Activated B cell treated with CpG ODN at 0.5 μM for 24 hours (primary cell): ENCODE data around the gene DRAM2. TPM values are rescaled to one million over a fixed set of nuclear protein-coding genes. Genes with fewer than 3 reads are reported as not detected.

Experiments
- ATAC-seq: fragments of 200-7000 bp; cut with Tn5 transposase; one replicate; pipeline ENCODE4 v1.10.0; 2021; ENCODE audit warnings: low read depth, mild to moderate bottlenecking, moderate library complexity
- CTCF ChIA-PET: fragments of 350-600 bp; sonication (Branson Sonifier 250); formaldehyde crosslinking; loops from one replicate; lab custom pipeline; 2021; ENCODE audit warnings: antibody characterized with exemption; lab: Charles Lee
- POLR2A ChIA-PET: fragments of 350-600 bp; sonication (Branson Sonifier 250); formaldehyde crosslinking; loops from one replicate; lab custom pipeline; 2021; ENCODE audit warnings: antibody characterized with exemption; lab: Charles Lee
- DNase-seq: peaks from one replicate; pipeline ENCODE4 v3.0.0; 2022
- H3K27ac Mint-ChIP-seq: one replicate; pipeline ENCODE4 v1.8.0; 2020; ENCODE audit warnings: mixed read lengths
- H3K27me3 Mint-ChIP-seq: one replicate; pipeline ENCODE4 v1.8.0; 2021; ENCODE audit warnings: mixed read lengths
- H3K36me3 Mint-ChIP-seq: one replicate; pipeline ENCODE4 v1.8.0; 2021; ENCODE audit warnings: low read depth, mixed read lengths
- H3K4me1 Mint-ChIP-seq: one replicate; pipeline ENCODE4 v1.8.0; 2021; ENCODE audit warnings: mixed read lengths
- H3K4me3 Mint-ChIP-seq: one replicate; pipeline ENCODE4 v1.8.0; 2020; ENCODE audit warnings: mild to moderate bottlenecking, mixed read lengths
- H3K9me3 Mint-ChIP-seq: one replicate; pipeline ENCODE4 v1.8.0; 2020; ENCODE audit warnings: mixed read lengths
- intact Hi-C: fragments of 100-400 bp; cut with micrococcal nuclease; formaldehyde crosslinking; loops from one replicate; pipeline ENCODE4 v1.15.1; 2024
- total RNA-seq: library from RNA; stranded (reverse); gene quantifications from 2 replicates; pipeline ENCODE4 v1.2.3, GENCODE V29; 2022
- TF ChIP-seq, protein P1 (sequence below): fragments of 200-600 bp; IDR thresholded peaks from one replicate; pipeline ENCODE4 v1.8.0; 2022; ENCODE audit warnings: antibody characterized with exemption, mild to moderate bottlenecking

DRAM2 gene
- total RNA-seq, result 61.8 and 77.6 TPM in 2 replicates

DNA sequence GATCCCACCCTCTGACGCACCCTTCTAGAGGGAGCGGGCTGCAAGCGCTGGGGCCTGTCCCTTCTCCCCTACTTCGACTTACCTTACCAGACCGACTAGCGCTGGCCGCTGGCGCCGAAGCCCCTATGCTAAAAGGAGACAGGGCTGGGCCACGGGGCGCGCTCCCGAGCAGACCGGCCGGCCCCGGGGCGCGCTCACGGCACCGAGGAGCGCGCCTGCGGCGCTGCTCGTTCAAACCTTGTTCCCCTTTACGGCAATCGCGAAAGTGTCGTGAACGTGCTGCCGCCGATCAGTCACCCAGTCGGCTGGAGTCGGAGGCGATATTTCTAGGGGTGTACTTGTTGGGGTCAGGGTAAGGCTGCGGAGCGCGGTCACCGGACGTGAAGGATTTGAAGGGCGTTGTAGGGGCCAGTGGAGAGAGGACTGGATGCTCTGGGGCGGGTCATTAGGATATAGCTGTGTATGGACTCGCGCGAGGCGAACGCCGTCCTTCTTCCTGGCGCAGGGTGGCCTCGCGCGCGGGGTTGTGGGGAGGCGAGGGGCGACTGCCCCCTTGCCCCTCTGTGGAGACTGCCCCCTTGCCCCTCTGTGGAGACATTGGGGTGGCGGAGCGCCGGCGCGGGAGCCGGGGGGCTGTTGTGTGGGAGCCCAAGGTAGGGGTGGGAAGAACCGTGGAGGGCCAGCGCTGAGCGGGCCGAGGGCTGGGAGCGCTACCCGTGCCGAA is at the start of gene DRAM2, which contains the start of gene CEPT1:
TSS of gene DRAM2 (minus strand) at position 138 of the 724 bp plus-strand sequence. CDS start 8,539 bp downstream, outside the sequence.
TSS of gene CEPT1 (plus strand) at position 268 of the 724 bp plus-strand sequence. CDS start 7,492 bp downstream, outside the sequence.
- peaks cover 74% of the 10 kb centered on the region for H3K4me1 Mint-ChIP-seq
- intact Hi-C loops, result loop anchor here (1.0 to 10.0 kb wide), 10 partner anchors 12 to 1482 kb away; partner anchors contain the start of genes ATP5PB, KCNA3 and WDR77
- CTCF ChIA-PET, result interaction anchor here (0.8 to 1.8 kb wide), 5 partner anchors 13 to 260 kb away, joined by 3 to 5 read pairs (median 4); no protein-coding TSS in a partner anchor

DNA sequence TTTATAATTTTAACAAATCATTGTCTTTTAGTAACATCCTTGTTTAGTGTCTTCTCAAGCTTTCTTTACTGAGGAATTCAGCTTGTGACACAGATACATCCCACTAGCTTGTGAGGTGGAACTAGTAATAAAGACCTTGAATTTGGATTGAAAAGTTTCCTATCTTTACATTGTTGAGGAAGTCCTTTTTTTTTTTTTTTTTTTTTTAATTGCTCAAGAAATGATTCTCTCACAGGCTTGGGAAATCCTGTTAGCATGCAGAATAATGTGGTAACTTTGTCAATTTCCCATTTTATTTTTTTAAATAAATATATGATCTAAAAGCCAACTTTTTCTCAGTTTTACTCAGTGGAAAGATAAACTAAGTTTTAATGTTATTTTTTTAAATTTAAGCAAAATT is 44.8 kb upstream of the DRAM2 start:
- intact Hi-C loops, result loop anchor here (5.0 kb wide), 1 partner anchor 38 kb away; no protein-coding TSS in a partner anchor
- Mint-ChIP-seq H3K4me1 (peaks cover 43% of the 10 kb centered on the region), H3K27ac (no peak overlapping the region), H3K36me3 (peaks cover 91% of the 10 kb centered on the region), H3K4me3 (no peak overlapping the region), H3K9me3 (no peaks in the 10 kb centered on the region), H3K27me3 (no peaks in the 10 kb centered on the region)
- no peak for DNase-seq
- ChIA-PET CTCF (no interaction called here), POLR2A (interaction anchor here (0.6 to 0.7 kb wide), 2 partner anchors 52 to 58 kb away, joined by 3 to 5 read pairs; no protein-coding TSS in a partner anchor)
- TF ChIP-seq, protein P1, sequence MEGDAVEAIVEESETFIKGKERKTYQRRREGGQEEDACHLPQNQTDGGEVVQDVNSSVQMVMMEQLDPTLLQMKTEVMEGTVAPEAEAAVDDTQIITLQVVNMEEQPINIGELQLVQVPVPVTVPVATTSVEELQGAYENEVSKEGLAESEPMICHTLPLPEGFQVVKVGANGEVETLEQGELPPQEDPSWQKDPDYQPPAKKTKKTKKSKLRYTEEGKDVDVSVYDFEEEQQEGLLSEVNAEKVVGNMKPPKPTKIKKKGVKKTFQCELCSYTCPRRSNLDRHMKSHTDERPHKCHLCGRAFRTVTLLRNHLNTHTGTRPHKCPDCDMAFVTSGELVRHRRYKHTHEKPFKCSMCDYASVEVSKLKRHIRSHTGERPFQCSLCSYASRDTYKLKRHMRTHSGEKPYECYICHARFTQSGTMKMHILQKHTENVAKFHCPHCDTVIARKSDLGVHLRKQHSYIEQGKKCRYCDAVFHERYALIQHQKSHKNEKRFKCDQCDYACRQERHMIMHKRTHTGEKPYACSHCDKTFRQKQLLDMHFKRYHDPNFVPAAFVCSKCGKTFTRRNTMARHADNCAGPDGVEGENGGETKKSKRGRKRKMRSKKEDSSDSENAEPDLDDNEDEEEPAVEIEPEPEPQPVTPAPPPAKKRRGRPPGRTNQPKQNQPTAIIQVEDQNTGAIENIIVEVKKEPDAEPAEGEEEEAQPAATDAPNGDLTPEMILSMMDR, result no peak
- no peak for ATAC-seq

More for the DNA sequence above, at the start of gene DRAM2, which contains the start of gene CEPT1:
- Mint-ChIP-seq H3K27ac (peak within 1 kb of the TSS; percentile 99), H3K27me3 (no peaks in the 10 kb centered on the region), H3K4me3 (peak within 1 kb of the TSS; percentile 100), H3K9me3 (no peaks in the 10 kb centered on the region), H3K36me3 (peaks cover 46% of the 10 kb centered on the region)
- peak; percentile 90 for DNase-seq
- POLR2A ChIA-PET, result interaction anchor here (0.6 to 4.5 kb wide), 32 partner anchors 9 to 598 kb away, joined by 3 to 114 read pairs (median 6); partner anchors contain the start of genes ATP5PB, CD53, LRIF1 and WDR77
- ATAC-seq, result peak; percentile 78
- TF ChIP-seq, protein P1, result no peak

DNA sequence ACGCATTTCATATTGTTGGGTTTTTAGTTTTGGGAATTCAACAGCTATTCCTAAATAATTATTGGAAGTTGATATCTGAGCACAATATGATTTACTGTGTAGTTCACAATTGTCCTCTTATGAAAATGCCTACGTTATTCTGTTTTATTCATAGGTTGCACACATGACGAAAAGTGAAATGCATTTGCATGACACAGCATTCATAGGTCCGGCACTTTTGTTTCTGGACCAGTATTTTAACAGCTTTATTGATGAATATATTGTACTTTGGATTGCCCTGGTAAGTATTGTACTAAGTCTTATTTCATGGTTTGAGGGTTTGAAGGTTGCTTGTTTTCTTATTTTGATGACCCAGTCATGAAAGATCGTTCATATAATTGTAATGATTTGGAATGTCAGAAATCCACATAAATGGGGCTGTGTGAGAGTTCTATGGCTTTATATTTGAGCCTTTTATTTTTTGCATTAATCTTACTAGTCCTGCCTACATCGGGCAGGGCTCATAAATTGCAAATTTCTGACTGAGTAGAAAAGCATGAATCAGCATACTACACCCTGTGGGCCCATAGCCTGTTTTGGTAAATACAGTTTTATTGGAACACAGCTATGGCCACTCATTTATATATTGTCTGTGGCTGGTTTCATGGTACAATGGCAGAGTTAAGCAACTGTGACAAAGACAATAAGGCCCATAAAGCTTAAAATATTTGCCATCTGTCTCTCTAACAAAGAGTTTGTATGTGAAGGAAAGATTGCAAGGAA is 43.6 kb upstream of the DRAM2 start:
- DNase-seq, result no peak
- intact Hi-C loops, result no loop called here
- ChIA-PET CTCF (interaction anchor here (1.2 to 1.6 kb wide), 2 partner anchors 9 to 153 kb away, joined by 3 to 5 read pairs; no protein-coding TSS in a partner anchor), POLR2A (interaction anchor here (0.9 to 1.0 kb wide), 3 partner anchors 16 to 37 kb away, joined by 3 to 4 read pairs (median 3); partner anchors contain the start of gene DENND2D)
- no peak for ATAC-seq
- peaks cover 91% of the 10 kb centered on the region for H3K36me3 Mint-ChIP-seq
- H3K4me3 Mint-ChIP-seq, result no peak overlapping the region
- H3K27me3 Mint-ChIP-seq, result no peaks in the 10 kb centered on the region
- TF ChIP-seq, protein P1, result no peak
- no peaks in the 10 kb centered on the region for H3K9me3 Mint-ChIP-seq
- H3K4me1 Mint-ChIP-seq, result peaks cover 49% of the 10 kb centered on the region
- peak overlapping the region; percentile 65 for H3K27ac Mint-ChIP-seq

DNA sequence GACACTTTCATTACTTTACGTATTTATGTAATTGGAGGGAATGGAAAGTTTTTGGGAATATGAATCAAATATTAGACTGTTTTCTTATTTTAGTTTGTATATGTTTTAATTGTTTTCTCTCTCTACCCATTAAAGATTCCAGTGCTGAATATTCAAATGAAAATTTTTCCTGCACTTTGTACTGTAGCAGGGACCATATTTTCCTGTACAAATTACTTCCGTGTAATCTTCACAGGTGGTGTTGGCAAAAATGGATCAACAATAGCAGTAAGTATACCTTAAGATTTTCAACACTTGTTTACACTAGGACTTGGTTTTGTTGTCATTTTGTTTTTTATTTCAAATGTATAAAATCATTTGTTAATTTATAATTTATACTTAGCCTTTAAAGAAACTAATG is 42.2 kb upstream of the DRAM2 start:
- POLR2A ChIA-PET, result interaction anchor here (1.0 to 1.5 kb wide), 2 partner anchors 33 to 43 kb away, joined by 3 to 5 read pairs; partner anchors contain the start of genes CEPT1 and DRAM2
- no peaks in the 10 kb centered on the region for H3K9me3 Mint-ChIP-seq
- TF ChIP-seq, protein P1, result no peak
- ATAC-seq (no peak), DNase-seq (no peak)
- no peak overlapping the region for H3K4me3 Mint-ChIP-seq
- no peaks in the 10 kb centered on the region for H3K27me3 Mint-ChIP-seq
- peaks cover 54% of the 10 kb centered on the region for H3K4me1 Mint-ChIP-seq
- CTCF ChIA-PET, result interaction anchor here (1.6 kb wide), 1 partner anchor 152 kb away, joined by 5 read pairs; no protein-coding TSS in a partner anchor
- H3K36me3 Mint-ChIP-seq, result peaks cover 87% of the 10 kb centered on the region
- peak overlapping the region; percentile 65 for H3K27ac Mint-ChIP-seq
- intact Hi-C loops, result no loop called here
